SK-N-MC (cell line): ENCODE measurements around the gene PTH2R.
"Not testable (repeated sequence)": the region's sequence is repeated elsewhere in the genome, so short reads cannot be mapped to it uniquely, and the experiment has no call there.

Experiments
- EZH2 ChIP-seq: fragments of 200-600 bp; sonication (generic); IDR thresholded peaks from one replicate; pipeline ENCODE4 v1.6.1; 2017; ENCODE audit warnings: antibody characterized with exemption
- FOXP2 ChIP-seq: optimal IDR thresholded peaks from 2 replicates; pipeline ENCODE3; 2011; ENCODE audit warnings: mild to moderate bottlenecking, moderate library complexity; ENCODE audit not compliant: insufficient read depth; ENCODE audit errors: extremely low read length, control extremely low read depth
- POLR2AphosphoS5 ChIP-seq: IDR thresholded peaks from 2 replicates; pipeline ENCODE4 v1.6.1; 2012; ENCODE audit warnings: mild to moderate bottlenecking, low read depth, low read length, borderline replicate concordance

GRCh38 chr2:208396796-208397195 lies 9.8 kb upstream of the PTH2R start:
- not testable (repeated sequence) for TF ChIP-seq EZH2, FOXP2, POLR2AphosphoS5
